ENCODE results near the gene PYGL.

GRCh38 chr14:50875359-50876070, 68.8 kb downstream of the PYGL start:
- TF ChIP-seq CTCF (IDR thresholded peaks at IDR 0.05; ENCODE audit: low read depth, low read length): no peak
- TF ChIP-seq EZH2phosphoT487 (IDR thresholded peaks at IDR 0.05; ENCODE audit: low read depth): no peak
